SK-N-SH treated with all-trans-retinoic acid at 6 μM for 48 hours (cell line): ENCODE data around the gene ABI3BP.

ENCODE experiments used
- ATAC-seq: fragments of 200-7000 bp; cut with Tn5 transposase; 3 replicates; pipeline ENCODE4 v1.9.1; 2020; ENCODE audit warnings: mild to moderate bottlenecking, moderate library complexity
- BACH2 ChIP-seq: fragments of 250-450 bp; sonication (Bioruptor Pico); IDR thresholded peaks from 2 replicates; pipeline ENCODE4 v1.9.0; 2021; ENCODE audit warnings: mild to moderate bottlenecking, borderline replicate concordance
- CSDC2 ChIP-seq: fragments of 250-450 bp; sonication (Bioruptor Pico); IDR thresholded peaks from 2 replicates; pipeline ENCODE4 v1.5.0; 2020; ENCODE audit warnings: mild to moderate bottlenecking, moderate library complexity
- CSRNP3 ChIP-seq: fragments of 250-450 bp; sonication (Bioruptor Pico); IDR thresholded peaks from 2 replicates; pipeline ENCODE4 v1.5.1; 2021; ENCODE audit warnings: mild to moderate bottlenecking, moderate library complexity
- ESRRG ChIP-seq: fragments of 250-450 bp; sonication (Bioruptor Pico); IDR thresholded peaks from 2 replicates; pipeline ENCODE4 v1.6.1; 2021; ENCODE audit warnings: mild to moderate bottlenecking
- GLIS3 ChIP-seq: fragments of 250-450 bp; sonication (Bioruptor Pico); IDR thresholded peaks from 2 replicates; pipeline ENCODE4 v1.5.0; 2020; ENCODE audit warnings: mild to moderate bottlenecking, moderate library complexity
- OSR1 ChIP-seq: fragments of 250-450 bp; sonication (Bioruptor Pico); IDR thresholded peaks from 2 replicates; pipeline ENCODE4 v1.8.0; 2022; ENCODE audit warnings: moderate library complexity, mild to moderate bottlenecking, inconsistent platforms
- POU6F1 ChIP-seq: fragments of 250-450 bp; sonication (Bioruptor Pico); IDR thresholded peaks from 2 replicates; pipeline ENCODE4 v1.8.0; 2021; ENCODE audit warnings: low read depth, mild to moderate bottlenecking, moderate library complexity, borderline replicate concordance
- PPARA ChIP-seq: fragments of 250-450 bp; sonication (Bioruptor Pico); IDR thresholded peaks from 2 replicates; pipeline ENCODE4 v1.5.0; 2020; ENCODE audit warnings: mild to moderate bottlenecking, borderline replicate concordance
- RARB ChIP-seq: fragments of 250-450 bp; sonication (Bioruptor Pico); IDR thresholded peaks from 2 replicates; pipeline ENCODE4 v1.8.0; 2021; ENCODE audit warnings: mild to moderate bottlenecking, moderate library complexity
- SNAI2 ChIP-seq: fragments of 250-450 bp; sonication (Bioruptor Pico); IDR thresholded peaks from 2 replicates; pipeline ENCODE4 v1.5.0; 2020; ENCODE audit warnings: mild to moderate bottlenecking, moderate library complexity
- TCF4 ChIP-seq: fragments of 250-450 bp; sonication (Bioruptor Pico); IDR thresholded peaks from 2 replicates; pipeline ENCODE4 v1.8.0; 2021; ENCODE audit warnings: mild to moderate bottlenecking, moderate library complexity, borderline replicate concordance
- TOX ChIP-seq: fragments of 250-450 bp; sonication (Bioruptor Pico); IDR thresholded peaks from 2 replicates; pipeline ENCODE4 v1.8.0; 2021; ENCODE audit warnings: mild to moderate bottlenecking, moderate library complexity, borderline replicate concordance
- ZC3H10 ChIP-seq: fragments of 250-450 bp; sonication (Bioruptor Pico); IDR thresholded peaks from 2 replicates; pipeline ENCODE4 v1.5.1; 2021; ENCODE audit warnings: mild to moderate bottlenecking, moderate library complexity
- ZFP3 ChIP-seq: fragments of 250-450 bp; sonication (Bioruptor Pico); IDR thresholded peaks from 2 replicates; pipeline ENCODE4 v1.5.0; 2020; ENCODE audit warnings: mild to moderate bottlenecking, moderate library complexity
- ZFP30 ChIP-seq: fragments of 450-650 bp; formaldehyde crosslinking; IDR thresholded peaks from 2 replicates; pipeline ENCODE4 v1.5.0; 2022; ENCODE audit warnings: mild to moderate bottlenecking, moderate library complexity
- ZNF565 ChIP-seq: fragments of 450-650 bp; formaldehyde crosslinking; conservative IDR thresholded peaks from 2 replicates; pipeline ENCODE4 v1.5.0; 2020; ENCODE audit warnings: low read depth, mild to moderate bottlenecking, moderate library complexity
- ZNF8 ChIP-seq: fragments of 450-650 bp; formaldehyde crosslinking; IDR thresholded peaks from 2 replicates; pipeline ENCODE4 v1.5.0; 2020; ENCODE audit warnings: mild to moderate bottlenecking, moderate library complexity
- TF ChIP-seq, protein P1 (sequence below): fragments of 250-450 bp; sonication (Bioruptor Pico); IDR thresholded peaks from 2 replicates; pipeline ENCODE4 v1.5.1; 2020; ENCODE audit warnings: low read depth, mild to moderate bottlenecking, moderate library complexity
- TF ChIP-seq, protein P2 (sequence below): fragments of 250-450 bp; sonication (Bioruptor Pico); IDR thresholded peaks from 2 replicates; pipeline ENCODE4 v1.5.0; 2020; ENCODE audit warnings: mild to moderate bottlenecking, moderate library complexity
- TF ChIP-seq, protein P3 (sequence below): fragments of 250-450 bp; sonication (Bioruptor Pico); IDR thresholded peaks from 2 replicates; pipeline ENCODE4 v1.8.0; 2020; ENCODE audit warnings: mild to moderate bottlenecking, moderate library complexity, borderline replicate concordance

ABI3BP gene

GRCh38 chr3:100891827-100892226 is 101.4 kb downstream of the ABI3BP start:
- TF ChIP-seq, protein P1, sequence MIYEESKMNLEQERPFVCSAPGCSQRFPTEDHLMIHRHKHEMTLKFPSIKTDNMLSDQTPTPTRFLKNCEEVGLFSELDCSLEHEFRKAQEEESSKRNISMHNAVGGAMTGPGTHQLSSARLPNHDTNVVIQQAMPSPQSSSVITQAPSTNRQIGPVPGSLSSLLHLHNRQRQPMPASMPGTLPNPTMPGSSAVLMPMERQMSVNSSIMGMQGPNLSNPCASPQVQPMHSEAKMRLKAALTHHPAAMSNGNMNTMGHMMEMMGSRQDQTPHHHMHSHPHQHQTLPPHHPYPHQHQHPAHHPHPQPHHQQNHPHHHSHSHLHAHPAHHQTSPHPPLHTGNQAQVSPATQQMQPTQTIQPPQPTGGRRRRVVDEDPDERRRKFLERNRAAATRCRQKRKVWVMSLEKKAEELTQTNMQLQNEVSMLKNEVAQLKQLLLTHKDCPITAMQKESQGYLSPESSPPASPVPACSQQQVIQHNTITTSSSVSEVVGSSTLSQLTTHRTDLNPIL (CRISPR knock-in tag): no peak
- TF ChIP-seq PPARA: no peak
- no peak for TF ChIP-seq CSDC2
- ATAC-seq: no peak

DNA sequence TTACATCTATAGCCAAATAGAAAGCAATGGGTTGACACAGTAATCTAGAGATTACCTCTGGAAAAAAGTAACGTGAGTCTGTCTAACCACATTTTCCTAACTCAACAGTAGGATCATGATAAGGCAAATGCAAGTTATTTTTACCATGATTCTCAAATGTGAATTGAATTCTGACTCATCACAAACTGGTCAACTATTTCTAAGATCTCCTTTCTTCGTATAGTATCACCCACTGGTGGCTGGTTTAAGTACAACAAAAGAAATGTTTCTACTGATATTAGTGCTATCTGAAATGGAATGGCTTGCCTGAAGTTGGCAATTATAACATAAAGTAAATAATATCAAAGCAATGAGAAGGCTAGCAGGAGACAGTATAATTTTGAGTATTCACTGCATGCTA is 102.2 kb downstream of the ABI3BP start:
- TF ChIP-seq ZNF8 (CRISPR knock-in tag): no peak
- no peak for TF ChIP-seq ZC3H10 (CRISPR knock-in tag)
- no peak for TF ChIP-seq ZFP3 (CRISPR knock-in tag)
- TF ChIP-seq CSDC2: no peak
- no peak for TF ChIP-seq SNAI2 (CRISPR knock-in tag)
- no peak for TF ChIP-seq BACH2
- TF ChIP-seq OSR1 (CRISPR knock-in tag): no peak
- TF ChIP-seq, protein P2, sequence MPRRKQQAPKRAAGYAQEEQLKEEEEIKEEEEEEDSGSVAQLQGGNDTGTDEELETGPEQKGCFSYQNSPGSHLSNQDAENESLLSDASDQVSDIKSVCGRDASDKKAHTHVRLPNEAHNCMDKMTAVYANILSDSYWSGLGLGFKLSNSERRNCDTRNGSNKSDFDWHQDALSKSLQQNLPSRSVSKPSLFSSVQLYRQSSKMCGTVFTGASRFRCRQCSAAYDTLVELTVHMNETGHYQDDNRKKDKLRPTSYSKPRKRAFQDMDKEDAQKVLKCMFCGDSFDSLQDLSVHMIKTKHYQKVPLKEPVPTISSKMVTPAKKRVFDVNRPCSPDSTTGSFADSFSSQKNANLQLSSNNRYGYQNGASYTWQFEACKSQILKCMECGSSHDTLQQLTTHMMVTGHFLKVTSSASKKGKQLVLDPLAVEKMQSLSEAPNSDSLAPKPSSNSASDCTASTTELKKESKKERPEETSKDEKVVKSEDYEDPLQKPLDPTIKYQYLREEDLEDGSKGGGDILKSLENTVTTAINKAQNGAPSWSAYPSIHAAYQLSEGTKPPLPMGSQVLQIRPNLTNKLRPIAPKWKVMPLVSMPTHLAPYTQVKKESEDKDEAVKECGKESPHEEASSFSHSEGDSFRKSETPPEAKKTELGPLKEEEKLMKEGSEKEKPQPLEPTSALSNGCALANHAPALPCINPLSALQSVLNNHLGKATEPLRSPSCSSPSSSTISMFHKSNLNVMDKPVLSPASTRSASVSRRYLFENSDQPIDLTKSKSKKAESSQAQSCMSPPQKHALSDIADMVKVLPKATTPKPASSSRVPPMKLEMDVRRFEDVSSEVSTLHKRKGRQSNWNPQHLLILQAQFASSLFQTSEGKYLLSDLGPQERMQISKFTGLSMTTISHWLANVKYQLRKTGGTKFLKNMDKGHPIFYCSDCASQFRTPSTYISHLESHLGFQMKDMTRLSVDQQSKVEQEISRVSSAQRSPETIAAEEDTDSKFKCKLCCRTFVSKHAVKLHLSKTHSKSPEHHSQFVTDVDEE (CRISPR knock-in tag): no peak
- no peak for TF ChIP-seq ZFP30 (CRISPR knock-in tag)
- no peak for TF ChIP-seq TCF4 (CRISPR knock-in tag)
- TF ChIP-seq POU6F1 (CRISPR knock-in tag): no peak
- TF ChIP-seq, protein P1 (CRISPR knock-in tag): no peak
- TF ChIP-seq, protein P3, sequence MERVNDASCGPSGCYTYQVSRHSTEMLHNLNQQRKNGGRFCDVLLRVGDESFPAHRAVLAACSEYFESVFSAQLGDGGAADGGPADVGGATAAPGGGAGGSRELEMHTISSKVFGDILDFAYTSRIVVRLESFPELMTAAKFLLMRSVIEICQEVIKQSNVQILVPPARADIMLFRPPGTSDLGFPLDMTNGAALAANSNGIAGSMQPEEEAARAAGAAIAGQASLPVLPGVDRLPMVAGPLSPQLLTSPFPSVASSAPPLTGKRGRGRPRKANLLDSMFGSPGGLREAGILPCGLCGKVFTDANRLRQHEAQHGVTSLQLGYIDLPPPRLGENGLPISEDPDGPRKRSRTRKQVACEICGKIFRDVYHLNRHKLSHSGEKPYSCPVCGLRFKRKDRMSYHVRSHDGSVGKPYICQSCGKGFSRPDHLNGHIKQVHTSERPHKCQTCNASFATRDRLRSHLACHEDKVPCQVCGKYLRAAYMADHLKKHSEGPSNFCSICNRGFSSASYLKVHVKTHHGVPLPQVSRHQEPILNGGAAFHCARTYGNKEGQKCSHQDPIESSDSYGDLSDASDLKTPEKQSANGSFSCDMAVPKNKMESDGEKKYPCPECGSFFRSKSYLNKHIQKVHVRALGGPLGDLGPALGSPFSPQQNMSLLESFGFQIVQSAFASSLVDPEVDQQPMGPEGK (CRISPR knock-in tag): no peak
- TF ChIP-seq ESRRG (CRISPR knock-in tag): no peak
- TF ChIP-seq TOX (CRISPR knock-in tag): no peak
- TF ChIP-seq GLIS3 (CRISPR knock-in tag): no peak
- TF ChIP-seq ZNF565: no peak
- ATAC-seq: peak; percentile 55; the same call in 2 of the 3 replicates

DNA sequence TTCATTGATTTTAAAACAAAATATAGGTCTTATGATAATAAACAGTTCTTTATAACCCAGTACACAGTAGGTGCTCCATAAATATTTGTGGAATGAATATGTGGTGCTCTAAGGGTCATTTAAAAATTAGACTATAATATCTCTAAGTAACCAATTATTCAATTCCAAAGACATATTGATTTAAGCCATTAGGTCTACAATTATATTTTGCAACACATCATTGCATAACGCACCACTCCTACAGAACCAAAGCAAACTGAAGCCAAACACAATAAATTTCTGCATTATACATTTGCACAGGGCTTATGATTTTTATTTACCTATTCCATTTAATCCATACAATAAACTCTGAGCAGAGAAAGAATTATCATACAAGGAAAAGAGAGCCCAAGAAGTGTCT is 104.3 kb downstream of the ABI3BP start:
- no peak for ATAC-seq

More for the DNA sequence above, 104.3 kb downstream of the ABI3BP start:
- TF ChIP-seq ZFP3 (CRISPR knock-in tag): no peak
- TF ChIP-seq ZNF565: no peak
- no peak for TF ChIP-seq GLIS3 (CRISPR knock-in tag)
- TF ChIP-seq CSDC2: no peak
- no peak for TF ChIP-seq TOX (CRISPR knock-in tag)
- no peak for TF ChIP-seq BACH2
- no peak for TF ChIP-seq RARB (CRISPR knock-in tag)
- TF ChIP-seq CSRNP3 (CRISPR knock-in tag): no peak
